Measurements from ENCODE around the gene ZNF579.

ZNF579 gene

DNA sequence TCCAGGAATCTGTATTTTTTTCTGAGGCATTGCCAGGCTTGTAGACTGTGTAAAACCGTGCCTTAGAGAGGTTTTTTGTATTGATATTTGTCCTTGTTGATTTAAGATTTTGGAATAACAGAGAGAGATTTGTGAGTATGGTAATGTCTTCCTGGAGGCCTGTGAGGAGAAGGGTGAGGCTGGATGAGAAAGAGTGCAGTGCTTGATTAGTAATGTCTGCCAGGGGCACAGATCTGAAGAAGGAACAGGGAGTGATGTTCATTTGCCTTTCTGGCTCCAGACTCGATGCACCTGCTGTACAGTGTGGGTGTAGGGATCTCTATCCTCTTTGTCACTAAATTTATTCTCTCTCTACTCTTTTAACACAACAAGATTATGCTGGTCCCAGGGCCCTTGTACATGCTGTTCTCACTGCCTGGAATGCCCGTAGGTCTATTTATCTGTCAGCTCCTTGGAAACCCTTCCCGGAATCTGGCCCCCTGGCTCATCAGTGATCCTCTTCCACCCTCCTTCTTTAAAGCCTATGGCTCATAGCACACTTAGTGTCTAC, 14.4 kb upstream of the ZNF579 start:
- no peak overlapping the region for H3K27ac ChIP-seq (ENCODE audit: low read depth, low read length)
- peaks cover 19% of the 10 kb centered on the region; the same call in 1 of the 2 replicates for H3K36me3 ChIP-seq (ENCODE audit: insufficient read depth, low read length)
- no peak overlapping the region for H3K4me3 ChIP-seq (ENCODE audit: low read depth, low read length)
- no peaks in the 10 kb centered on the region for H3K4me1 ChIP-seq (ENCODE audit: control insufficient read depth, insufficient read depth, low read length, unreplicated experiment)
- H3K27me3 ChIP-seq (ENCODE audit: insufficient read depth, low read length), result no peaks in the 10 kb centered on the region
- no peaks in the 10 kb centered on the region for H3K79me2 ChIP-seq (ENCODE audit: control insufficient read depth, insufficient read depth, low read length, unreplicated experiment)
- no peak overlapping the region for H2AFZ ChIP-seq (ENCODE audit: low read length, unreplicated experiment)

- Histone ChIP-seq H3K79me2 (ENCODE audit: control insufficient read depth, insufficient read depth, low read length, unreplicated experiment) (no peaks in the 10 kb centered on the region), H3K27ac (ENCODE audit: low read depth, low read length) (no peak overlapping the region), H2AFZ (ENCODE audit: low read length, unreplicated experiment) (no peak overlapping the region), H3K36me3 (ENCODE audit: insufficient read depth, low read length) (peaks cover 19% of the 10 kb centered on the region; the same call in 1 of the 2 replicates), H3K4me3 (ENCODE audit: low read depth, low read length) (no peak overlapping the region), H3K4me1 (ENCODE audit: control insufficient read depth, insufficient read depth, low read length, unreplicated experiment) (no peaks in the 10 kb centered on the region), H3K27me3 (ENCODE audit: insufficient read depth, low read length) (no peaks in the 10 kb centered on the region)
Observed at GRCh38 chr19:55593096-55593772, 12.6 kb upstream of the ZNF579 start.

GRCh38 chr19:55592391-55593090, 11.9 kb upstream of the ZNF579 start:
- Histone ChIP-seq H3K79me2 (ENCODE audit: control insufficient read depth, insufficient read depth, low read length, unreplicated experiment) (no peaks in the 10 kb centered on the region), H3K27ac (ENCODE audit: low read depth, low read length) (no peak overlapping the region), H3K36me3 (ENCODE audit: insufficient read depth, low read length) (peaks cover 19% of the 10 kb centered on the region; the same call in 1 of the 2 replicates), H3K4me3 (ENCODE audit: low read depth, low read length) (no peak overlapping the region), H2AFZ (ENCODE audit: low read length, unreplicated experiment) (no peak overlapping the region), H3K27me3 (ENCODE audit: insufficient read depth, low read length) (no peaks in the 10 kb centered on the region), H3K4me1 (ENCODE audit: control insufficient read depth, insufficient read depth, low read length, unreplicated experiment) (no peaks in the 10 kb centered on the region)

- Histone ChIP-seq H3K27me3 (ENCODE audit: insufficient read depth, low read length) (no peaks in the 10 kb centered on the region), H3K4me3 (ENCODE audit: low read depth, low read length) (no peak overlapping the region), H3K27ac (ENCODE audit: low read depth, low read length) (no peak overlapping the region), H2AFZ (ENCODE audit: low read length, unreplicated experiment) (no peak overlapping the region), H3K36me3 (ENCODE audit: insufficient read depth, low read length) (peaks cover 19% of the 10 kb centered on the region; the same call in 1 of the 2 replicates), H3K79me2 (ENCODE audit: control insufficient read depth, insufficient read depth, low read length, unreplicated experiment) (no peaks in the 10 kb centered on the region), H3K4me1 (ENCODE audit: control insufficient read depth, insufficient read depth, low read length, unreplicated experiment) (no peaks in the 10 kb centered on the region)
Observed at GRCh38 chr19:55591555-55591954, 10.9 kb upstream of the ZNF579 start.

GRCh38 chr19:55590617-55591016, 10.0 kb upstream of the ZNF579 start:
- Histone ChIP-seq H3K4me3 (ENCODE audit: low read depth, low read length) (no peak overlapping the region), H3K79me2 (ENCODE audit: control insufficient read depth, insufficient read depth, low read length, unreplicated experiment) (no peaks in the 10 kb centered on the region), H3K27ac (ENCODE audit: low read depth, low read length) (no peak overlapping the region), H3K4me1 (ENCODE audit: control insufficient read depth, insufficient read depth, low read length, unreplicated experiment) (peaks cover 5% of the 10 kb centered on the region), H3K36me3 (ENCODE audit: insufficient read depth, low read length) (peaks cover 14% of the 10 kb centered on the region; the same call in 1 of the 2 replicates), H2AFZ (ENCODE audit: low read length, unreplicated experiment) (no peak overlapping the region), H3K27me3 (ENCODE audit: insufficient read depth, low read length) (no peaks in the 10 kb centered on the region)

DNA sequence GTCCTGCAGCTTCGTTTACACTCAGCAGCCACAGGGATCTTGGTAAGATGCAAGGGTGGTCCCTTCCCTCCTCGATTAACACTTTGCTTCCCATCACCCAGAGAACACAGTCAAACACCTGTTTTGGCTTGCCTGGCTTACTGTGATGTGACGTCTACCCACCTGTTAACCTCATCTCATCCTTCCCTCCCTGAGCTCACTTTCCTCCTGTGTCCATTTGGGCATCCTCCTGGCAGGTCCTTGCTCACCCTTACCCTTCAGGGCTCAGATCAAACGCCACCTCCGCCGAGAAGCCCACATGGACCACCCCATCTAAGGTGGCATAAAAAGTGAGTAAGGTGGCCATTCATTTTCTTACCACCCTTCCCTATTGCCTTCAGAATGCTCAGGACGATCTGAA, 9.5 kb upstream of the ZNF579 start:
- Histone ChIP-seq H3K36me3 (ENCODE audit: insufficient read depth, low read length) (peaks cover 9% of the 10 kb centered on the region; the same call in 1 of the 2 replicates), H3K27ac (ENCODE audit: low read depth, low read length) (no peak overlapping the region), H3K27me3 (ENCODE audit: insufficient read depth, low read length) (no peaks in the 10 kb centered on the region; the same call in 1 of the 2 replicates), H2AFZ (ENCODE audit: low read length, unreplicated experiment) (no peak overlapping the region), H3K79me2 (ENCODE audit: control insufficient read depth, insufficient read depth, low read length, unreplicated experiment) (no peaks in the 10 kb centered on the region), H3K4me3 (ENCODE audit: low read depth, low read length) (no peak overlapping the region), H3K4me1 (ENCODE audit: control insufficient read depth, insufficient read depth, low read length, unreplicated experiment) (peaks cover 7% of the 10 kb centered on the region)

DNA sequence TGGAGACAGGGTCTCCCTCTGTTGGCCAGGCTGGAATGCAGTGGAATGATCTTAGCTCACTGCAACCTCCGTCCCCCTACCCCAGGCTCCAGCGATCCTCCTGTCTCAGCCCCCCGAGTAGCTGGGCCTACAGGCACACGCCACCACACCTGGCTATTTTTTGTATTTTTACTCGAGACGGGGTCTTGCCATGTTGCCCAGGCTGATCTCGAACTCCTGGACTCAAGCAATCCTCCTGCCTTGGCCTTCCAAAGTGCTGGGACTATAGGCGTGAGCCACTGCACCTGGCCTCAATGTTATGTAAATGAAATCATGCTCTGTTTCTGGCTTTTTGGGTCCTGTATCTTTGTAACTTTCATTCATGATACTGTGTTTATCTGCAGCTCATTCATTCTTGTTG, 8.1 kb upstream of the ZNF579 start:
- 0 out of 2 replicates have a peak, but pooled peaks cover 1% of the 10 kb centered on the region for H3K36me3 ChIP-seq (ENCODE audit: insufficient read depth, low read length)

GRCh38 chr19:55586976-55587668, 6.5 kb upstream of the ZNF579 start:
- H3K27me3 ChIP-seq (ENCODE audit: insufficient read depth, low read length), result no peaks in the 10 kb centered on the region; the same call in 1 of the 2 replicates
- peak overlapping the region; percentile 65 for H2AFZ ChIP-seq (ENCODE audit: low read length, unreplicated experiment)
- peaks cover 8% of the 10 kb centered on the region for H3K4me1 ChIP-seq (ENCODE audit: control insufficient read depth, insufficient read depth, low read length, unreplicated experiment)
- no peaks in the 10 kb centered on the region for H3K79me2 ChIP-seq (ENCODE audit: control insufficient read depth, insufficient read depth, low read length, unreplicated experiment)
- peak overlapping the region; percentile 74 for H3K4me3 ChIP-seq (ENCODE audit: low read depth, low read length)
- H3K36me3 ChIP-seq (ENCODE audit: insufficient read depth, low read length), result no peaks in the 10 kb centered on the region
- no peak overlapping the region for H3K27ac ChIP-seq (ENCODE audit: low read depth, low read length)

More for the DNA sequence above, 8.1 kb upstream of the ZNF579 start:
- H3K4me1 ChIP-seq (ENCODE audit: control insufficient read depth, insufficient read depth, low read length, unreplicated experiment), result peaks cover 8% of the 10 kb centered on the region
- H3K4me3 ChIP-seq (ENCODE audit: low read depth, low read length), result no peak overlapping the region
- no peak overlapping the region for H3K27ac ChIP-seq (ENCODE audit: low read depth, low read length)
- H3K27me3 ChIP-seq (ENCODE audit: insufficient read depth, low read length), result no peaks in the 10 kb centered on the region; the same call in 1 of the 2 replicates
- H3K79me2 ChIP-seq (ENCODE audit: control insufficient read depth, insufficient read depth, low read length, unreplicated experiment), result no peaks in the 10 kb centered on the region
- no peak overlapping the region for H2AFZ ChIP-seq (ENCODE audit: low read length, unreplicated experiment)

DNA sequence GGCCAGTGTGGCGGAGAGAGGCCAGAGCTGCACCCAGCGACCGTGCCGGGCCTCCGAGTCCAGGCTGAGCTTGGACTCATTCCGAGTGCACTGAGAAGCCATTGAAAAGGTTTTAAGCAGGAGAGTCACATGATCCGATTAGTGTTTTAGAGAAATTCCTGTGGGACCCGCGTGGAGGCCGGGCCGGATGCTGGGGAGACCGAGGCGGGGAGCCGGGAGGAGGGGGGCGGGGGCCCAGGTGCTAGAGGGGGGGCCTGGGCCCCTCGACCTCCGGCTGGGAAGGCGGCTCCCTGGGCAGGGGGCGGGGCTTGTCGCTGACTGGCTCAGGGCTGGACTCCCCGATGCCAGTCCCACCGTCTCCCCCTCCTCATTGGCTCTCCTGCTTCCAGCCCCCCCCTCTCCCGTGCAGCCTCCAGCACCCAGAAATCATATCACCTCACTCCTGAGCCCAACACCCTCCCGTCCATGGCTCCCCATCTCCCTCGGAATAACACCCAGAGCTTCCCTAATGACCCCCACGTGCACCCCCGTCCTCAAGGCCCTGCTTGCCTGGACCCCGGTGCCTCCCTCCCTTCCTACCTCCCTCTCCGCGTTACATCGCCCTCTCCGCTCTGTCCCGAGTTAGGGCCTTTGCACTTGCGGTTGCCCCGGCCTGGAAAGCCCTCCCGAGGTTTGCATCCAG, 5.2 kb upstream of the ZNF579 start:
- peak overlapping the region; percentile 43 for H2AFZ ChIP-seq (ENCODE audit: low read length, unreplicated experiment)
- H3K4me3 ChIP-seq (ENCODE audit: low read depth, low read length), result peak overlapping the region; percentile 36
- peaks cover 8% of the 10 kb centered on the region for H3K4me1 ChIP-seq (ENCODE audit: control insufficient read depth, insufficient read depth, low read length, unreplicated experiment)
- no peak overlapping the region for H3K27ac ChIP-seq (ENCODE audit: low read depth, low read length)
- H3K27me3 ChIP-seq (ENCODE audit: insufficient read depth, low read length), result no peaks in the 10 kb centered on the region; the same call in 1 of the 2 replicates
- no peaks in the 10 kb centered on the region for H3K36me3 ChIP-seq (ENCODE audit: insufficient read depth, low read length)
- H3K79me2 ChIP-seq (ENCODE audit: control insufficient read depth, insufficient read depth, low read length, unreplicated experiment), result no peaks in the 10 kb centered on the region

- peaks cover 8% of the 10 kb centered on the region for H3K4me1 ChIP-seq (ENCODE audit: control insufficient read depth, insufficient read depth, low read length, unreplicated experiment)
- peaks cover 7% of the 10 kb centered on the region for H3K79me2 ChIP-seq (ENCODE audit: control insufficient read depth, insufficient read depth, low read length, unreplicated experiment)
- H3K4me3 ChIP-seq (ENCODE audit: low read depth, low read length), result no peak overlapping the region
- no peak overlapping the region for H2AFZ ChIP-seq (ENCODE audit: low read length, unreplicated experiment)
- H3K27me3 ChIP-seq (ENCODE audit: insufficient read depth, low read length), result no peaks in the 10 kb centered on the region; the same call in 1 of the 2 replicates
- no peak overlapping the region for H3K27ac ChIP-seq (ENCODE audit: low read depth, low read length)
- H3K36me3 ChIP-seq (ENCODE audit: insufficient read depth, low read length), result no peaks in the 10 kb centered on the region
Observed at GRCh38 chr19:55584871-55585270, 4.2 kb upstream of the ZNF579 start.

Data from ACC112 (cell line).